GM19023 (cell line): ENCODE results near the gene HCN2.

Source experiments
- ATAC-seq: cut with Tn5 transposase; IDR thresholded peaks from one replicate; pipeline ENCODE4 v1.9.1; 2021; ENCODE audit warnings: mild to moderate bottlenecking, moderate library complexity; ENCODE audit not compliant: unreplicated experiment

Gene HCN2

GRCh38 chr19:589693-590395 is at the start of gene HCN2:
Gene HCN2, plus strand, starts transcription at chr19:589881. Its CDS starts 65 bp downstream, at chr19:589946.
- no peak for ATAC-seq

DNA sequence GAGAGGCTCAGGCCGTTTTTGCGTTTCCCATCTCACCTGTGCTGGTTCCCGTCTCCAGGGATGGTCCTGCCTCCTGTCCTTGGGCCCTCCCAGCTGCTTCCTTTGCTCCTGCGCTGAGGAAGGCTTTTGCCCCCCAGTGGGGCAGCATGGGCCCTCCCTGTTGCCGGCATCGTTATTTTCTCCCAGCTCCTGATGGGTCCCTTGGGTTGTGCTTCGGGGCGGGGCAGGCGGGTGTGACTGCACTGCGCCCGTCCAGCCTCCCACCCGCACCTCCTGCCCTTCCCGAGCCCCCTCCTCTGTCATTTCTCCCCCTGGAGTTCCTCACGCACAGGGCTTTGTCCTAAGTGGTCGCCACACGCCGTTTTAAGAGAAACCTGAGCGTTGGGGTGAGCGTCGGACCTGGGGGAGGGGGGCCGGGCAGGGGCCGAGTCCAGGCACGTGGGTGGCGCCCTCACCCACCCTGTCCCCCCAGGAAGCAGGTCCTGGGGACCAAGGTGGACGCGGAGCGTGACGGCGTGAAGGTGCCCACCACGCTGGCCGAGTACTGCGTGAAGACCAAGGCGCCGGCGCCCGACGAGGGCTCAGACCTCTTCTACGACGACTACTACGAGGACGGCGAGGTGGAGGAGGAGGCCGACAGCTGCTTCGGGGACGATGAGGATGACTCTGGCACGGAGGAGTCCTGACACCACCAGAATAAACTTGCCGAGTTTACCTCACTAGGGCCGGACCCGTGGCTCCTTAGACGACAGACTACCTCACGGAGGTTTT is 48.6 kb upstream of the HCN2 start:
- no peak for ATAC-seq

DNA sequence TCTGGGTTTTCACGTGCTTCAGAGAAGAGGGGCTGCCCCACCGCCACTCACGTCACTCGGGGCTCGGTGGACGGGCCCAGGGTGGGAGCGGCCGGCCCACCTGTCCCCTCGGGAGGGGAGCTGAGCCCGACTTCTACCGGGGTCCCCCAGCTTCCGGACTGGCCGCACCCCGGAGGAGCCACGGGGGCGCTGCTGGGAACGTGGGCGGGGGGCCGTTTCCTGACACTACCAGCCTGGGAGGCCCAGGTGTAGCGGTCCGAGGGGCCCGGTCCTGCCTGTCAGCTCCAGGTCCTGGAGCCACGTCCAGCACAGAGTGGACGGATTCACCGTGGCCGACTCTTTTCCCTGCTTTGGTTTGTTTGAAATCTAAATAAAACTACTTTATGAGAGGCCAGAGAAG is 48.0 kb upstream of the HCN2 start:
- no peak for ATAC-seq

- no peak for ATAC-seq
Measured at GRCh38 chr19:542173-542866, 47.4 kb upstream of the HCN2 start.

- no peak for ATAC-seq
Measured at GRCh38 chr19:543910-544608, 45.6 kb upstream of the HCN2 start, which contains the start of gene GZMM. Gene GZMM, plus strand, starts transcription at chr19:544053. Its CDS starts 19 bp downstream, at chr19:544072.

DNA sequence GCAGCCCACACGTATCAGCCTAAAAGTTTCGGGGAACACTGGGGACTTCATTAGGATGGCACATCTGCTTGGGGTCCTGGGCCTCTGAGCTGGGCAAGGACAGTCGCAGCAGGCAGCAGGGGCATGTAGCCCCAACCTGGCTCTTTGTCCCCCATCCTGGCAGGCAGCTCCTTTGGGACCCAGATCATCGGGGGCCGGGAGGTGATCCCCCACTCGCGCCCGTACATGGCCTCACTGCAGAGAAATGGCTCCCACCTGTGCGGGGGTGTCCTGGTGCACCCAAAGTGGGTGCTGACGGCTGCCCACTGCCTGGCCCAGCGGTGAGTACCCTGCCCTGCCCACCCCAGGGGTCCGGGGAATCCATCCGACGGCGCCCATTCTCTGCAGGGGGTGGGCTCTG is 42.6 kb upstream of the HCN2 start:
- ATAC-seq: no peak

DNA sequence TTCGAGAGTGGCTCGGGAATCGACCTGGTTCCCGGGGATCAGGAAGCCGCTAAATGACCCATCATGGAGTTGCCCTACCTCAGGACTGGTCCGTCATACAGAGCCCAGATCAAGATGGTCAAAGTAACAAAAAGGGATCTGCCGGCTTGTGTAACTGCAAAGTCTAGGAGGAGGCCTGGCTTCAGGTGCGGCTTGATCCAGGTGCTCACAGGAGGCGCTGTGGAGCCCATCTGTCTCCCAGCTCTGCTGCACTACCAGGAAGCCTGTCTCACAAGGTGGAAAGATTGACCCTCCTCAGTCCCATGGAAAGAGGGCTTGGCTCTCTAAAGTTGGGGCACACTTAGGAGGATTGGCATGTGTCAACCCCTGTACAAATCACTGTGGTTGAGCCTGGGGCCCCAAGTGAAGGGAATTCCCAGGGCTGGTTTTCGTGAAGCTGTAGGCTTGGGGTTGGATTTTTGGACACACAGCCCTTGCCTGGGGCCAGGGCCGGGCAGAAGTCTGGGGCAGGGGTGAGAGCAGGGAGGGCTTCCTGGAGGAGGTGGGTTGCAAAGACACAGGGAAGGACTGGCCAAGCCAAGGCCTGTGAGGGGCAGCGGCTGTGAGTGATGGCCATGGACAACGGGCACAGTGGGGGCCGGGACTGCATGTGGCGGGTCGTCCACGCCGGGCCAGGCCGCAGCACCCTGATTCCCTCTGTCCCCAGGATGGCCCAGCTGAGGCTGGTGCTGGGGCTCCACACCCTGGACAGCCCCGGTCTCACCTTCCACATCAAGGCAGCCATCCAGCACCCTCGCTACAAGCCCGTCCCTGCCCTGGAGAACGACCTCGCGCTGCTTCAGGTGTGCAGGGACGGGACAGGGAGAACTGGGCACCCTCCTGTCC is 41.6 kb upstream of the HCN2 start:
- ATAC-seq: no peak

GRCh38 chr19:548886-549830 is 40.5 kb upstream of the HCN2 start:
- no peak for ATAC-seq

DNA sequence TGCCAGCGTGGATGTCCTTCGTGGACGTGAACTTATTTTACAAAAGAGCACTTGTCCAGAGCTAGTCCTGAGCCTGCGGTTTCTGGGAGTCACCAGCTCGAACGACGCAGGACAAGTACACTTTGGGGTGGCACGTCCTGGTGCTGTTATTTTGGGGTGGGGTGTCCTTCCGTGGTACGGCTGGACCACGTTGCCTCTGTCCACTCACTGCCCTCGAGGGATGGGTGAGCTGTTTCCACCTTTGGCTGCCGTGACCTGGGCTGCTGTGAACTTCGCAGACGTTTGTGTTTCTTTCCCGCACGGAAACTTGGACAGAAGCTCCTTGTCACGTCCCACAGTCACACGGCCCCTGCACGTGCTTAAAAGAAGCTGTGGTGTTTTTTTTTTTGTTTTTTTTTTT is 34.9 kb upstream of the HCN2 start:
- ATAC-seq: no peak

GRCh38 chr19:555474-555808 is 34.2 kb upstream of the HCN2 start:
- ATAC-seq: no peak

- ATAC-seq: no peak
Measured at GRCh38 chr19:556611-557382, 32.9 kb upstream of the HCN2 start.

GRCh38 chr19:558770-559439 is 30.8 kb upstream of the HCN2 start:
- ATAC-seq: no peak

DNA sequence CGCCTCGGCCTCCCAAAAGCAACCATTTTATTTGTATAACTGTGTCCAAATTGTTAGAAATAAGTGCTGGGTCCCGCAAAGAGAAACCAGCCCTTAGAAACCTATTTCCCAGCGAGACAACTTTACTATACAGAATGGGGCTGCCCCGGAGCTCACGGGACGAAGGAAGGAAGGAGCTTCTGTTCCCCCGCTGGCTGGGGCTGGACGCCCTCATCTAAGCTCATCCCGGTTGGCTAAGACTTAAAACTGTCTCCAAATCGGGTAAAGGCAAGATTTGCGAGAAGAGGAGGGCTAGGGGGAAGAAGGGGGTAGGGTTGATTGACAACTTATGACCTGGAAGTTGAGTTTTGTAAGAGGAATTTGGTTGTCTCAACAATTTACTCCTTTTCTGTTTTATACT is 29.6 kb upstream of the HCN2 start:
- no peak for ATAC-seq

DNA sequence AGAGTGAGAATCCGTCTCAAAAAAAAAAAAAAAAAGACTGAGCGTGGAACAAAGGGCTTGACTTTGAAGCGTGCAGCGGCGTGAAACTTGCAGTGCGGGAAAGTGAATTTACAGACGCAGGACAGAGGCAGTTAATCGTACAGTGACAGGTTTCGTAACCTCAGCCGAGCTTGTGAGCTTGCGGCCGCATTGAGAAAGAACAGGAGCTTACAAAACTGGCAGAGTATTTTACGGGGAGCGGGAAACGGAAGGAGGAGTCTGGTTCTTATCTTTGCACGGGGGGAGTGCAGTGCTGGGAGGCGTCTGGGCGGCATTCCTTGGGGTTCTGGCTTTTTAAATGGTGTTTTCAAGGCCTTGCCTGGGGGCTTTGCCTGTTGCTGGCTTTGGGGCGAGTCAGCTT is 23.3 kb upstream of the HCN2 start:
- ATAC-seq: no peak

DNA sequence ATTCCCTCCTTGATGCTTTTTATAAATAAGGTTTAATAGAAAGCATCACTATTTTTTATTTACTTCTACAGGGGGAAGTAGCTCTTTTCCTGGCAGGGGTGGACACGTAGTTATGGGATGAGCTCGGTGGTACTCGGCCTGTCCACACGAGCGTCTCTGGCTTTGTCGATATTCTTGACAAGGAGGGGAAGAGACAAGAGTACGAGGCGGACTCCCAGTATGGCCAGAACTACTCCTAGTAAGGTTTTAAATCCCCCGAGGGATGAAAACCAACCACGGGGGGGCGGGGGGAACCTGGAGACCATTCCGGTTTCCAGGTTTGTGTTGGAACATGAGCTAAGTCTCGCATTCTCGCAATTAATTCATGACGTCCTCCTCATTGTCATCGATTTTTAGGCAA is 22.8 kb upstream of the HCN2 start:
- ATAC-seq: no peak

- no peak for ATAC-seq
Measured at GRCh38 chr19:567296-567900, 22.3 kb upstream of the HCN2 start.

- no peak for ATAC-seq
Measured at GRCh38 chr19:570251-570686, 19.4 kb upstream of the HCN2 start.
